ENCODE data around the gene SIRT3. TPM values are rescaled to one million over a fixed set of nuclear protein-coding genes. Genes with fewer than 3 reads are reported as not detected.
"Not testable (repeated sequence)": the region's sequence is repeated elsewhere in the genome, so short reads cannot be mapped to it uniquely, and the experiment has no call there.

Gene SIRT3
- total RNA-seq, 2 donors from 2014 or later = 16.5 to 48.5 TPM

DNA sequence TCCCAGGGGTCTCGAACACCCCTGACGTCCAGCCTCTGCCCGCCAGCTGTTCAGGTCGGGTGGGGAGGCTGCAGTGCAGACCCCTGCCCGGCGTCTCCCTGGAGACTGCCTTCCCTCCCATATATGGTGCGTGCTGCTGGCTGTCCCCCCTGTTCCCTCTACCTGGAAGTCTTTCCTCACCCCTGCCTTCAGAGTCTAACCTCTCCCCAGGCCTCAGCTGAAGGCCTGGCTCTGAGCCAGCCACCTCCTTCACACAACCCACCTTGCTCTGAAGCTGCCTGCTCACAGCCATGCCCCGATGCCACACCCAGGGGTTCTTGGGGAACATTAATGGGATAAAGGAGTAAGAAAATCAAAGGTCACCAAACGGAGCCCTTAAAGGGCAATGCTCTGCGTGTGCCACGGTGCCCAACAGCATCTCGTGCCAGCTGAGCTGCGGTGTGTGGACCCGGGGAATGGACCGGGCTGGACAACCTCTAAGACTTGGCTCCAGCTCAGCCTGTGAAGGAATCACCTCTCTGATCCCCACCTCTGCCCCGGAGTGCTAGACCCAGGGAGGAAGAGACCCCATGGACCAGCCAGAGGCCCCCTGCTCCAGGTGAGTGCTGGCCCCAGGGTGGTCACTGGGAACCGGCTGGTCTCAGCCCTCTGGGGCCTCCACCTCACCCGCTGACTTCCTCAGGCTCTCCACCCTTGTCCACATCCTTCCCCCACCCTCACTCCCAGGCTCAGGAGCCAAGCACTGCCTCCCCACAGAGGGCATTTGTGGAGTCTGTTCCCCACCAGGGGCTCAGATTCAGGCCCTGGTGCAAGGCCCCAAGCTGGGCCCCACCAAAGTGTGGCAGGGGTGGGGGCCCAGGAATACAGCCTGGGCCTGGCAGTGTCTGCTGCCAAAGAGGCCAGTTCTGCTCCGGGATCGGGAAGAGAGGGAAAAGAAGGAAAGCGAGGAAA, 42.1 kb upstream of the SIRT3 start, which contains the start of gene NLRP6:
Gene NLRP6 (plus strand): TSS at position 407 of the 951 bp plus-strand sequence. CDS start 163 bp downstream, at position 570.
- H3K27me3 Mint-ChIP-seq = peaks cover 5% of the 10 kb centered on the region
- peaks cover 25% of the 10 kb centered on the region for H3K36me3 Mint-ChIP-seq (ENCODE audit: low read depth)
- no peak for ATAC-seq (replicated peaks)
- H3K27ac Mint-ChIP-seq = peak within 1 kb of the TSS; percentile 20
- H3K4me1 Mint-ChIP-seq = peaks cover 30% of the 10 kb centered on the region
- peaks cover 4% of the 10 kb centered on the region for H3K9me3 Mint-ChIP-seq
- peak within 1 kb of the TSS; percentile 70 for H3K4me3 Mint-ChIP-seq

GRCh38 chr11:276219-276618, 40.1 kb upstream of the SIRT3 start:
- Mint-ChIP-seq H3K4me3 (no peak overlapping the region), H3K36me3 (ENCODE audit: low read depth) (peaks cover 11% of the 10 kb centered on the region), H3K4me1 (peaks cover 17% of the 10 kb centered on the region), H3K27ac (no peak overlapping the region), H3K27me3 (no peaks in the 10 kb centered on the region), H3K9me3 (peaks cover 4% of the 10 kb centered on the region)
- ATAC-seq (replicated peaks) = no peak

GRCh38 chr11:272931-273198, 36.7 kb upstream of the SIRT3 start:
- Mint-ChIP-seq H3K36me3 (ENCODE audit: low read depth) (peaks cover 15% of the 10 kb centered on the region), H3K4me1 (peaks cover 23% of the 10 kb centered on the region), H3K4me3 (no peak overlapping the region), H3K27ac (no peak overlapping the region), H3K27me3 (no peaks in the 10 kb centered on the region), H3K9me3 (peaks cover 4% of the 10 kb centered on the region)
- no peak for ATAC-seq (replicated peaks)

DNA sequence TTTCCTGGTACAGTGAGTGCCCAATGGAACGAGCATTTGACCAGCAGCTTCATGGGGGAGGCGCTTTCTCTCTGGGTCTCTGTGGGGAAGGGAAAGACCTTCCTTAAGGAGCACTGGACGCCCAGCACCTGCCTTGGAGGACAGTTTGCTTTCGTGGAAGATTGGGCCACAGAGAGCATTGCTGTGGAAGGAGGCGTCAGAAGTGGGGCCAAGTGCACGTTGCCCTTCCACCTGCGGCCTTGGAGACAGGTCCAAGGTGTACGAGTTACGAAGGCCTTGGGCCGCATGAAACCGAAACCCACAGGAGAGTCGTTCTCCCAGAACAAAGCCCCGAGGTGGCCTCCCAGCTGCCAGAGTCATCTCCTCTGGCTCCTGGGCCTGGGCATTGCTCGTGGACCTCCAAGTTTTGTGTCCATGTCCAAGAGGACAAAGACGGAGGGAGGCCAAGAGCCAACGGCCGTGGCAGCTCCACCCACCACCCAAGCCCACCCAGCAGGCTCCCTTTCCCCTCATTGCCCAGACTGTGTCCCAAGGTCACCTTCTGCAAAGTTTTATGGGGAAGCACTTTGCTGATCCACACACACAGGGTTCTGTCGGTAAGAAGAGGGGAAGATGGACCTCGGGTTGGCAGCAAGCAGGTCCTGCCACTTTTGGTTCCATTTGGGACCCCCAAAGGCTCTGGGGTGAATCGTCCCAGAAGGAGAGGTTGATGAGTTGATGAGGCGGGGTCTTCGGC, 36.2 kb upstream of the SIRT3 start:
- H3K27ac Mint-ChIP-seq = peak overlapping the region; percentile 26

DNA sequence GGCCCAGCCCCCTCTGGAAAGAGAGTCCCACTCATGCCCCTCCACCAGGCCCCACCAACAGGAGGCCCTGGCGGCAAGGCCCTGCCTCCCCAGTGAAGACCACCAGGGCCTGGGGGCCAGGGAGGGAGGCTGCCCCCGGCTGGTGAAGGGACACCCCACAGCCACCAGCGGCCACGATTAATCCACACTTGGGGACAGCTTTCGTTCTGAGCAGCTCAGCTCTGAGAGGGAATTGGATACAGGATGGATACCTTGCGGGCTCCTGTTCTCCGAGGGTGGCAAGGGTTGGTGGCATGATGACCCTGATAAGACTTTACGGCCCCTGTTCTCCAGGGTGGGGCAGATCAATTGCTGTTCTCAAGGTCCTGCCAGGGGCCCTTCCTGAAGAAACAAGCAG, 35.2 kb upstream of the SIRT3 start:
- no peak for ATAC-seq (replicated peaks)
- Mint-ChIP-seq H3K9me3 (no peaks in the 10 kb centered on the region), H3K4me1 (peaks cover 13% of the 10 kb centered on the region), H3K27me3 (no peaks in the 10 kb centered on the region), H3K27ac (no peak overlapping the region), H3K4me3 (no peak overlapping the region), H3K36me3 (ENCODE audit: low read depth) (peaks cover 20% of the 10 kb centered on the region)

More for the DNA sequence above, 36.2 kb upstream of the SIRT3 start:
- no peak for ATAC-seq (replicated peaks)
- no peak overlapping the region for H3K4me3 Mint-ChIP-seq
- peaks cover 18% of the 10 kb centered on the region for H3K4me1 Mint-ChIP-seq
- no peaks in the 10 kb centered on the region for H3K27me3 Mint-ChIP-seq
- no peaks in the 10 kb centered on the region for H3K9me3 Mint-ChIP-seq
- H3K36me3 Mint-ChIP-seq (ENCODE audit: low read depth) = peaks cover 19% of the 10 kb centered on the region

GRCh38 chr11:270451-271318, 34.5 kb upstream of the SIRT3 start:
- Mint-ChIP-seq H3K9me3 (no peaks in the 10 kb centered on the region), H3K27ac (no peak overlapping the region), H3K27me3 (no peaks in the 10 kb centered on the region), H3K4me3 (no peak overlapping the region), H3K4me1 (peaks cover 13% of the 10 kb centered on the region), H3K36me3 (ENCODE audit: low read depth) (peaks cover 20% of the 10 kb centered on the region)
- ATAC-seq (replicated peaks) = no peak

DNA sequence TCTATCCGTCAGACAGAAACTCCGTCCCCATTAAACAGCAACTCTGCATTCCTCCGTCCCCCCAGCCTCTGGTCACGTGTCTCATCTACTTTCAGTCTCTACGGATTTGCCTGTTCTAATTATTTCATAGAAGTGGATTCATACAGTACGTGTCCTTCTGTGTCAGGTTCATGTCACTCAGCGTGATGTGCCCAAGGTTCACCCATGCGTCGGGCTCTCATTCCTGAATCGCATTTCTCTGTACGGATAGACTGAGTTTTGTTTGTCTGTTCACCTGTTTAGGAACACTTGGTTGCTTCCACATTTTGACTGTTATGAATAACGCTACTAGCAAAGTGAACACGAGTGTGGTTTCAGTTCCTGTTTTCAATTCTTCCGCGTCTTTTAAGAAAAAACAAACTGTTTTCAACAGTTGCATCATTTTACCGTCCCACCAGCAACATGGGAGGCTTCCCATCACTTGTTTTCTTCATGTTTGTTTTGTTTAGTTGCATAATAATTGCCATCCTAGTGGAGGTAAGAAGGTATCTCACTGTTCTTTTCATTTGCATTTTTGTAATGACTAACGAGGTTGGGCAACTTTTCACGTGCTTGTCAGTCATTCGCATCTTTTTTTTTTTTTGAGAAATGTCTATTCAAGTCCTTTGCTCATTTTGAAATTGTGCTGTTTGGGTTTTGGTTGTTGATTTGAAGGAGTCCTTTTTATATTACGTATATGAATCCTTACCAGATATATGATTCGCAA, 33.2 kb upstream of the SIRT3 start:
- ATAC-seq (replicated peaks) = peak; percentile 83
- Mint-ChIP-seq H3K27me3 (no peaks in the 10 kb centered on the region), H3K9me3 (no peaks in the 10 kb centered on the region), H3K27ac (peak overlapping the region; percentile 96), H3K36me3 (ENCODE audit: low read depth) (peaks cover 20% of the 10 kb centered on the region), H3K4me1 (peaks cover 13% of the 10 kb centered on the region), H3K4me3 (peak overlapping the region; percentile 84)

- Mint-ChIP-seq H3K4me1 (peaks cover 13% of the 10 kb centered on the region), H3K36me3 (ENCODE audit: low read depth) (peaks cover 20% of the 10 kb centered on the region), H3K4me3 (peak overlapping the region; percentile 84), H3K27ac (peak overlapping the region; percentile 96)
- H3K9me3 Mint-ChIP-seq, H3K27me3 Mint-ChIP-seq: not testable (repeated sequence)
- ATAC-seq (replicated peaks) = peak; percentile 43
Measured at GRCh38 chr11:268716-269145, 32.6 kb upstream of the SIRT3 start.

- H3K36me3 Mint-ChIP-seq (ENCODE audit: low read depth) = peaks cover 20% of the 10 kb centered on the region
Measured at GRCh38 chr11:267491-267994, 31.4 kb upstream of the SIRT3 start.

GRCh38 chr11:266676-267439, 30.7 kb upstream of the SIRT3 start:
- H3K27ac Mint-ChIP-seq = peak overlapping the region; percentile 96
- H3K4me3 Mint-ChIP-seq = peak overlapping the region; percentile 84
- H3K4me1 Mint-ChIP-seq = peaks cover 13% of the 10 kb centered on the region
- peaks cover 20% of the 10 kb centered on the region for H3K36me3 Mint-ChIP-seq (ENCODE audit: low read depth)
- H3K27me3 Mint-ChIP-seq = no peaks in the 10 kb centered on the region
- ATAC-seq (replicated peaks) = peak; percentile 69
- H3K9me3 Mint-ChIP-seq = no peaks in the 10 kb centered on the region

More at GRCh38 chr11:267491-267994, 31.4 kb upstream of the SIRT3 start:
- Mint-ChIP-seq H3K4me1 (peaks cover 13% of the 10 kb centered on the region), H3K27me3 (no peaks in the 10 kb centered on the region), H3K4me3 (peak overlapping the region; percentile 84), H3K9me3 (no peaks in the 10 kb centered on the region), H3K27ac (peak overlapping the region; percentile 96)
- ATAC-seq (replicated peaks) = peak; percentile 17

GRCh38 chr11:261624-262023, 25.5 kb upstream of the SIRT3 start:
- peaks cover 5% of the 10 kb centered on the region for H3K4me1 Mint-ChIP-seq
- no peaks in the 10 kb centered on the region for H3K27me3 Mint-ChIP-seq
- no peak overlapping the region for H3K27ac Mint-ChIP-seq
- H3K9me3 Mint-ChIP-seq = no peaks in the 10 kb centered on the region
- ATAC-seq (replicated peaks) = no peak
- H3K36me3 Mint-ChIP-seq (ENCODE audit: low read depth) = no peaks in the 10 kb centered on the region
- no peak overlapping the region for H3K4me3 Mint-ChIP-seq

GRCh38 chr11:259413-259812, 23.3 kb upstream of the SIRT3 start:
- Mint-ChIP-seq H3K9me3 (no peaks in the 10 kb centered on the region), H3K4me1 (peaks cover 5% of the 10 kb centered on the region), H3K27ac (no peak overlapping the region), H3K27me3 (no peaks in the 10 kb centered on the region), H3K36me3 (ENCODE audit: low read depth) (no peaks in the 10 kb centered on the region), H3K4me3 (no peak overlapping the region)
- ATAC-seq (replicated peaks) = no peak
